Measurements from ENCODE around the gene SREBF2.

Gene SREBF2

DNA sequence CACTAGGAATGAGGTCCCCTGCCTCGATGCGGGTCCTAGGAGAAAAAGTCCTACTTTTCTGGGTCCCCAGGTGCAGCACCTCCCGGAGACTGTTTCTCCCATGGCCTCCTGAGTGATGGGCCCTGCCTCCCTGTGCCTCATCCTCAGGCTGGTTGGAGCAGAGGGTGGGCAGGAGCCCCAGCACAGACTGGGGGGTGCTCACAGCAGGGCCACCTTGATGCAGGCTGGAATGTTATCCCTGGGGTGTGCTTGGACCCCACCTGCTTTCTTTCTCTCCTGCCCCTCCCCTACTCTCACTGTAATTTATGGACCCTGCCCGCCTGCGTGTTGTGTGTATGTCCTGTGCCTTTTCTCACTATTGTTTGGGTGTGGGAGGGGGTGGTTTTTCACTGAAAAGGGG, 73.9 kb downstream of the SREBF2 start:
- Mint-ChIP-seq H3K27ac (peak overlapping the region in 1 of 2 donors; percentile 49), H3K9me3 (no peaks in the 10 kb centered on the region), H3K36me3 (ENCODE audit: insufficient read depth) (peaks cover 30% of the 10 kb centered on the region), H3K27me3 (peaks cover 7 to 10% of the 10 kb centered on the region in 2 donors), H3K4me1 (ENCODE audit: low read depth in 2 of 2) (peaks cover 17 to 27% of the 10 kb centered on the region in 2 donors), H3K4me3 (no peak overlapping the region)
- DNase-seq: no peak
- ATAC-seq (replicated peaks): no peak

GRCh38 chr22:41907436-41908401, 74.8 kb downstream of the SREBF2 start:
- Mint-ChIP-seq H3K36me3 (ENCODE audit: insufficient read depth) (peaks cover 25% of the 10 kb centered on the region), H3K9me3 (no peaks in the 10 kb centered on the region), H3K27ac (peak overlapping the region; percentile 13 to 49), H3K4me3 (peak overlapping the region; percentile 65 to 76), H3K27me3 (peaks cover 16 to 19% of the 10 kb centered on the region in 2 donors), H3K4me1 (ENCODE audit: low read depth in 2 of 2) (peaks cover 17 to 27% of the 10 kb centered on the region in 2 donors)
- no peak for DNase-seq
- ATAC-seq (replicated peaks): no peak

DNA sequence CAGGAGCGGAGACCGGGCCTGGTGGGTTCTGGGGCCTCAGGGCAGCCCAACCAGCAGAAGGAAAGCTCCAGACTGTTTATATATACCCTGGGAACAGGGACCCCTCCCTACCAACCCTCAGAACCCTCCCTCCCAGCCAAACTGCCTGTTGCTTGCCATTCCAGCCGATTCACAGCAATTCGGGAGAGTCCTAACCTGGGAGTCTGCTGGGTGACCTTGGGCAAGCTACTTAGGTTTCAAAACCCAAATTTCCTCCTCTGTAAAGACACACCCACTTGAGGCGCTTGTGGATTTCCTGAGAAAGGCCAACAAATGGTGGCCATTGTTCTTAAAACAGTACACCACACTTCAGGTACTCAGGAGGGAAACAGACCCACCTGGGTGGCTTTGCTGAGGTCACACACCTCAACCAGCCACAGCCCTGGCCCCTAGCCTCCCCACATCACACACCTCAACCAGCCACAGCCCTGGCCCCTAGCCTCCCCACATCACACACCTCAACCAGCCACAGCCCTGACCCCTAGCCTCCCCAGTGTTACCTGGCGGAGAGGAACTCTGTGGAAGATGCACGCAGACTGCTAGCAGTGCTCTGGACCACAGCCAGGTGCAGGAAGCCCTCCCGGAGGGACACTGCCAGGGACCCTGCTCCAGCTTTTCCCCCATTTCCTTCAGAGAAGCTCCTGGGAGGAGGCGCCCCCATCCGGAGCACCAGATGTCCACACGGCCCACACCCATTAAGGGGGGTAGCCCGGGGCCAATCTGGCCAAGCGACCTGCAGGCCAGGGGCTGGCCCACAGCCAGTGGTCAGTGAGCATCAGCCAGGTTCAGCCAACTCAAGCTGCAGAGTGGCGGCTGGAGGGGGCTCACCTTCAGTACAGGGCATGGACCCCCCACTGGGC, 75.8 kb downstream of the SREBF2 start:
- peak overlapping the region; percentile 13 to 49 for H3K27ac Mint-ChIP-seq
- no peak for DNase-seq
- peak; percentile 59 for ATAC-seq (replicated peaks)
- H3K27me3 Mint-ChIP-seq: peaks cover 25 to 28% of the 10 kb centered on the region in 2 donors
- H3K4me3 Mint-ChIP-seq: peak overlapping the region; percentile 65 to 76
- H3K4me1 Mint-ChIP-seq (ENCODE audit: low read depth in 2 of 2): peaks cover 17 to 31% of the 10 kb centered on the region in 2 donors
- H3K9me3 Mint-ChIP-seq: no peaks in the 10 kb centered on the region
- H3K36me3 Mint-ChIP-seq (ENCODE audit: insufficient read depth): peaks cover 24% of the 10 kb centered on the region

DNA sequence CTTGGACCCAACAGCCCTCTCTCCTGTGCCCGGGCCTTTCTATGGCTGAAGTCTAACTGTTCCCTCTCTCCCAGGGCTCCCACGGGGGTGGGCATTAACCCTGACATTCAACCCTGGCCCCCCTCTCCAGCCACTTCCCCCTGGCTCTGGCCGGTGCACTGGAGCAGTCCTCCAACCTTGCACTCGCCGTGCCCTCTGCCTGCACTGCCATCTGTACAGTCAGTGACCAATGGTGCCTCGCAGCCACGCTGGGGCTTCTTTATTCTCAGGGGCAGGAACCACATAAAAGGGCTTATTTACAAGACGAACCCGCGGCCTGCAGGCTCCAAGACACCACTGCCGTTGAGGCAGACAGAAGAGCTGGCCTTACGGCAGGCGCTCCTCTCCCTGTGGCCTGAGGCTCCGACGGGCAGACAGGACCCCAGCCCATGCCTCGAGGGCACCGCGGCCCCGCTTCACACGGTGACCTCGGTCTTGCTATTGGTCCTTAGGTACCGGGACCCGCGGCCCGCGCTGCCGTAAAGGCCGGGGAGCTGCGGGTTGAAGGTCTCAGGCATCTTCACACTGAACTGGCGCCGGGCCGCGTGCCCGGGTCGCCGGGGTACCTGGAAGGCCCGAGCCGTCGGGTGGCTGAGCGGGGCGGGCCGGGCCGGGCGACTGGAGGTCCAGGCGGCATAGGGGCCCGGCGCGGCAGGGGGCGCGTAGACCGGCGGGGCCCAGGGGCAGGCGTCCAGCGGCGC, 76.6 kb downstream of the SREBF2 start:
- Mint-ChIP-seq H3K36me3 (ENCODE audit: insufficient read depth) (peaks cover 23% of the 10 kb centered on the region), H3K4me3 (peak overlapping the region; percentile 50 to 76), H3K9me3 (no peaks in the 10 kb centered on the region), H3K4me1 (ENCODE audit: low read depth in 2 of 2) (peaks cover 17 to 31% of the 10 kb centered on the region in 2 donors), H3K27me3 (peaks cover 25 to 29% of the 10 kb centered on the region in 2 donors), H3K27ac (peak overlapping the region; percentile 49 to 56)
- ATAC-seq (replicated peaks) (no peak), DNase-seq (no peak)

DNA sequence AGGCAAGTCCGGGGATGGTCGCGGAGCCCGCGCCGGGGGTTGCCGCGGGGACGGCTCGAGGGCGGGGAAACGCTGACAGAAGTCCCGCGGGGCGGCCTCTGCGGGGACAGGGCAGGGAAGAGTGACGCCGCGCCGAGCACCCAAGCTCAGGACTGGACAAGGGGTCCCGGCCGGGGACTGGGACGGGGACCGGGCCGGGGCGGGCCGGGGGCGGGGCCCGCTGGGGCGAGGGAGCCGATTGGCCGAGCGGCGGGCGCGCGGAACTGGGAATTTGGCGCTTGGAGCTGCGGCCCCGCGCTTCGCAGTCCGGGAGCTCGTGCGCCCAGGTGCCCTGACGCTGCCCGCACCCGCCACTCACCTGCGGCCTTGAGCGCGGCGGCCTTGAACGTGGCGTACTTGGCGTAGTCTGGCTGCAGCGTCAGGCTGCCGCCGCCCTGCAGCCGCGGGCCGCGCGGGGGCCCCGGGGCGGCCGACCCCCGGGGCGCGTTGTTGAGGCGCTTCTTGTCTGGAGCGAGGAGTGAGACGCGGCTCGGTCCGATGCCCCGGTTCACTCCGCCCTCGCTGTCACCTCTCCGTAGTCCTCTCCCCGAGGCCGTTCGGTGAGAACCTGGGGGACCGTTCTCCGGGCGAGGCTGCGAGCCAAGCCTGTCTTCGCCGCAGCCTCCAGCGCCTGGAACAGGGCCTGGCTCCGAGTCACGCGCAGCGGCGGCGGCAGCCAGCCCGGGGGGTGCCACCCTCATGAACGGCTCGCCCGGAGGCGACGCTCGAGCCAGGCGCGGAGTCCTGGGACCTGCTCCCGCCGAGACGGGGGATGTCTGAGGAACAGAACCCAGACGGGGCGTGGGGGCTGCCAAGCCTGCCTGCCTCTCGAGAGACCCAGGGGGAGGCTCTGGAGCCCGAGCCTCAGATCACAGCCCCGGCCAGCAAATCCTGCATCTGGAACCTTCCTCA, 77.4 kb downstream of the SREBF2 start:
- H3K9me3 Mint-ChIP-seq: no peaks in the 10 kb centered on the region
- no peak overlapping the region for H3K27ac Mint-ChIP-seq
- H3K27me3 Mint-ChIP-seq: peaks cover 27 to 31% of the 10 kb centered on the region in 2 donors
- peaks cover 17 to 31% of the 10 kb centered on the region in 2 donors for H3K4me1 Mint-ChIP-seq (ENCODE audit: low read depth in 2 of 2)
- H3K4me3 Mint-ChIP-seq: peak overlapping the region; percentile 29 to 50
- DNase-seq: peak in 2 of 3 experiments; percentile 21 to 29
- peak; percentile 46 for ATAC-seq (replicated peaks)
- peaks cover 20% of the 10 kb centered on the region for H3K36me3 Mint-ChIP-seq (ENCODE audit: insufficient read depth)

DNA sequence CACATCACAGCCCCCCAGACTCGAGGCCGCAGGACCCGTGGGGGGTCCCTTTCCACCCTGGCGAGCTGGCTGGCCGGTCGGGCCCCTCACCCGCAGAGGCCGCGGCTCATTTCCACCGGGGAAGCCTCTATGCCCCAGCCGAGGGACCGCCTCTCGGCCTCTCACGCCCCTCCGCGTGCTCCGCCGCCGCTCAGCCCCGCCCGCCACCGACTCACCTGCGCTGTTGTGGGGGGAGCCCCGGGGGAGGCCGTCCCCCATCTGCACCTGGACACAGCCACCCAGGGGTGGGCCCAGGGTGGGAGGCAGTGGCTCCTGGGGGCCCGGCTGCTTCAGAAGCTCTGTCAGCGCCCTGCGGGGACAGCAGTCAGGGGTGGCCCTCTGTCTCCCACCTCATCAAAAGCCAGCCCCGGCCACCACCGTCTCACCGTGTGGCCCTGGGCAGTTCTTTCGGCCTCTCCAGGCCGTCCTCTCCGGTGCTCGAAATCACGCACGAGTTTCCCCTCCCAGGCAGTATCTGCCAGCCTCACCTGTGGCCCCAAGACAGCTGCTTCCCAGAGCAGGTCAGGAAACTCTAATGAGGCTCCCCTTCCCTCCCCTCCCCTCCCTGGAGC, 78.2 kb downstream of the SREBF2 start:
- ATAC-seq (replicated peaks) (peak; percentile 23), DNase-seq (no peak)
- Mint-ChIP-seq H3K4me1 (ENCODE audit: low read depth in 2 of 2) (peaks cover 17 to 29% of the 10 kb centered on the region in 2 donors), H3K9me3 (no peaks in the 10 kb centered on the region), H3K36me3 (ENCODE audit: insufficient read depth) (peaks cover 20% of the 10 kb centered on the region), H3K4me3 (peak overlapping the region; percentile 63 to 69), H3K27ac (no peak overlapping the region), H3K27me3 (peaks cover 34 to 39% of the 10 kb centered on the region in 2 donors)

- Mint-ChIP-seq H3K4me3 (peak overlapping the region in 1 of 2 donors; percentile 69), H3K27ac (no peak overlapping the region)
- no peak for ATAC-seq (replicated peaks)
Observed at GRCh38 chr22:41912338-41913039, 79.6 kb downstream of the SREBF2 start.

GRCh38 chr22:41913040-41913719, 80.3 kb downstream of the SREBF2 start:
- Mint-ChIP-seq H3K27me3 (peaks cover 46 to 53% of the 10 kb centered on the region in 2 donors), H3K27ac (no peak overlapping the region), H3K4me3 (peak overlapping the region; percentile 44 to 64), H3K9me3 (no peaks in the 10 kb centered on the region), H3K36me3 (ENCODE audit: insufficient read depth) (peaks cover 24% of the 10 kb centered on the region), H3K4me1 (ENCODE audit: low read depth in 2 of 2) (peaks cover 17 to 22% of the 10 kb centered on the region in 2 donors)
- ATAC-seq (replicated peaks) (no peak), DNase-seq (no peak)

More at GRCh38 chr22:41912338-41913039, 79.6 kb downstream of the SREBF2 start:
- DNase-seq: no peak
- peaks cover 24% of the 10 kb centered on the region for H3K36me3 Mint-ChIP-seq (ENCODE audit: insufficient read depth)
- peaks cover 17 to 26% of the 10 kb centered on the region in 2 donors for H3K4me1 Mint-ChIP-seq (ENCODE audit: low read depth in 2 of 2)
- no peaks in the 10 kb centered on the region for H3K9me3 Mint-ChIP-seq
- H3K27me3 Mint-ChIP-seq: peaks cover 46 to 52% of the 10 kb centered on the region in 2 donors

DNA sequence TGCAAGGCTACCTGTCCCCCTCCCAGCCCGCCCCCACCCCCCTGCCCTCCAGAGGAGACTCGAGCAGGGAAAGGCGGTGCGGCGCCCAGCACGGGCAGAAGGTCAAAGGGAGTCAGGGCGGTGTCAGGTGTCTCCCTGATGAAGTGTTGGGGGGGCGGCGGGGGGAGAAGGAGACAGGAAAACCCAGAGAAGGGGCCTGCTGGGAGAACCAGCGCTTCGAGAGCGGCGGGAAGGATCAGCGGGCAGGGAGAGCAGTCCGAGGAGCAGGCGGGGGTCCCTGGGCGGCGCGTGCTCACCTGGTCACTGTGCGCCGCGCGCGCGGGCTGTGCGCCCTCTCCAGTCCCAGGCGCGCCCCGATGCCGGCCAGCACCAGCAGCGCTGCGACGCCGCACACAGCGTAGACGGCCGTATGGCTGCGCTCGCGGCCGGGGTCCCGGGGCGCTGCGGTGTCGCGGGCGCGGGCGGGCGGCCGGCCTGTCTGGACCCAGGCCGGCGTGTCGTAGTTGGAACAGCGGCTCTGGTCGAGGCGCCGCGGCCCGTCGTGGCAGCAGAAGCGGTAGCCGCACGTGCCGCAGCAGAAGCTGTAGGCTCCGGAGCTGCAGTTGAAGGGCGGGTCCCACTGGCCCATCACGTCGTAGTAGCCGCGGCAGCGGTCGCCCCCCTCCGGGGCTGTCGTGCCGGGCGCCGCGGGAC, 81.1 kb downstream of the SREBF2 start:
- ATAC-seq (replicated peaks): no peak
- H3K4me1 Mint-ChIP-seq (ENCODE audit: low read depth in 2 of 2): peaks cover 10 to 15% of the 10 kb centered on the region in 2 donors
- H3K4me3 Mint-ChIP-seq: no peak overlapping the region
- DNase-seq: no peak
- H3K27ac Mint-ChIP-seq: no peak overlapping the region
- peaks cover 25% of the 10 kb centered on the region for H3K36me3 Mint-ChIP-seq (ENCODE audit: insufficient read depth)
- no peaks in the 10 kb centered on the region for H3K9me3 Mint-ChIP-seq
- H3K27me3 Mint-ChIP-seq: peaks cover 46 to 53% of the 10 kb centered on the region in 2 donors

DNA sequence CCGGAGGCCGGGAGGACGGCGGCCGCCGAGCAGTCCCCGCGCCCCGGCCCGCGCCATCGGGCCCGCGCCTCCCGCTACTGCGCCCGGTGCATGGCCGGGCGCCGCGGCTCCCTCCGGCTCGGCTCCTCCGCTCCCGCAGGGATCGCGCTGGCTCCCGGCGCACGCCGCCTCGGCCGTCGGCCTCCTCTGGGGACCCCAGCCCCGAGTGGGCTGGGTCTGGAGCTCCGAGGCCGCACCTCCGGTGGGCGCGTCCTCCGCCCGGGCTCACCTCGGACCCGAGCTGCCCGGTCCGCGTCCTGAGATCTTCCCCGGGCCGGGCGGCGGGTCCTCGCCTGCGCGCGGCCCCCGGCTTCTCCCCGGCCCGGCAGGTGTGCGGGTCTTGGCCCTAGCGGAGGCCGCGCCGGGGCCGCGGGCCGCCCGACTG, 81.7 kb downstream of the SREBF2 start:
- Mint-ChIP-seq H3K36me3 (ENCODE audit: insufficient read depth) (peaks cover 24% of the 10 kb centered on the region), H3K9me3 (no peaks in the 10 kb centered on the region), H3K27me3 (peaks cover 46 to 53% of the 10 kb centered on the region in 2 donors), H3K4me3 (no peak overlapping the region), H3K4me1 (ENCODE audit: low read depth in 2 of 2) (peaks cover 6 to 14% of the 10 kb centered on the region in 2 donors), H3K27ac (no peak overlapping the region)
- DNase-seq (no peak), ATAC-seq (replicated peaks) (no peak)

Data from effector memory CD8-positive, alpha-beta T cell (primary cell).